HG03439 (cell line): ENCODE data around the gene SPTBN1.

Source experiments
- ATAC-seq: cut with Tn5 transposase; IDR thresholded peaks from one replicate; pipeline ENCODE4 v1.9.1; 2021; ENCODE audit warnings: mild to moderate bottlenecking, moderate library complexity; ENCODE audit not compliant: unreplicated experiment

Gene SPTBN1

GRCh38 chr2:54627973-54628372, 171.8 kb downstream of the SPTBN1 start:
- ATAC-seq: no peak

GRCh38 chr2:54628418-54628817, 172.3 kb downstream of the SPTBN1 start:
- no peak for ATAC-seq

- no peak for ATAC-seq
These were observed 172.8 kb downstream of the SPTBN1 start for GRCh38 chr2:54628957-54629356.

- ATAC-seq: no peak
These were observed 173.3 kb downstream of the SPTBN1 start for GRCh38 chr2:54629390-54629789.

GRCh38 chr2:54629914-54630857, 174.1 kb downstream of the SPTBN1 start:
- no peak for ATAC-seq

- no peak for ATAC-seq
These were observed 174.9 kb downstream of the SPTBN1 start for GRCh38 chr2:54630858-54631497.

- ATAC-seq: no peak
These were observed 175.6 kb downstream of the SPTBN1 start for GRCh38 chr2:54631755-54632154.

GRCh38 chr2:54632733-54633692, 176.9 kb downstream of the SPTBN1 start:
- ATAC-seq: no peak

- ATAC-seq: no peak
These were observed 177.9 kb downstream of the SPTBN1 start for GRCh38 chr2:54634021-54634420.

GRCh38 chr2:54634564-54635511, 178.7 kb downstream of the SPTBN1 start:
- peak; percentile 80 for ATAC-seq

- ATAC-seq: no peak
These were observed 179.5 kb downstream of the SPTBN1 start for GRCh38 chr2:54635554-54636152.

- ATAC-seq: no peak
These were observed 180.4 kb downstream of the SPTBN1 start for GRCh38 chr2:54636415-54637139.

- no peak for ATAC-seq
These were observed 182.0 kb downstream of the SPTBN1 start for GRCh38 chr2:54638103-54638502.

GRCh38 chr2:54638774-54639187, 182.7 kb downstream of the SPTBN1 start:
- ATAC-seq: no peak

GRCh38 chr2:54639609-54640008, 183.5 kb downstream of the SPTBN1 start:
- ATAC-seq: no peak

- no peak for ATAC-seq
These were observed 184.9 kb downstream of the SPTBN1 start for GRCh38 chr2:54640834-54641540.

- no peak for ATAC-seq
These were observed 185.9 kb downstream of the SPTBN1 start for GRCh38 chr2:54641988-54642387.
